HepG2 (cell line): Measurements from ENCODE around the gene DENND4B. TPM values are rescaled to one million over a fixed set of nuclear protein-coding genes. Genes with fewer than 3 reads are reported as not detected.

ENCODE experiments used
- FOSL2 ChIP-seq: sonication (generic); formaldehyde crosslinking; IDR thresholded peaks from 2 replicates; pipeline ENCODE4 v1.4.0; 2020; ENCODE audit warnings: missing genetic modification reagents
- FOXM1 ChIP-seq: sonication (generic); formaldehyde crosslinking; IDR thresholded peaks from 2 replicates; pipeline ENCODE4 v1.5.0; 2020; ENCODE audit warnings: missing genetic modification reagents
- HNRNPL ChIP-seq: fragments of 200-400 bp; formaldehyde crosslinking; IDR thresholded peaks from 2 replicates; pipeline ENCODE4 v1.6.1; 2017; ENCODE audit warnings: mild to moderate bottlenecking, low read depth, low read length
- HOXA5 ChIP-seq: sonication (generic); formaldehyde crosslinking; IDR thresholded peaks from 2 replicates; pipeline ENCODE4 v1.4.0; 2020; ENCODE audit warnings: missing genetic modification reagents
- IRX3 ChIP-seq: sonication (generic); formaldehyde crosslinking; IDR thresholded peaks from 2 replicates; pipeline ENCODE4 v1.8.1; 2023; ENCODE audit warnings: mild to moderate bottlenecking, low read depth, missing genetic modification reagents, borderline replicate concordance
- KMT2B ChIP-seq: IDR thresholded peaks from 2 replicates; pipeline ENCODE4 v1.6.1; 2016; ENCODE audit warnings: missing genetic modification reagents, missing compliant biosample characterization
- MED13 ChIP-seq: sonication (generic); formaldehyde crosslinking; IDR thresholded peaks from 2 replicates; pipeline ENCODE4 v1.5.0; 2020; ENCODE audit warnings: missing genetic modification reagents
- MTERF4 ChIP-seq: sonication (generic); formaldehyde crosslinking; IDR thresholded peaks from 2 replicates; pipeline ENCODE4 v1.8.0; 2023; ENCODE audit warnings: mild to moderate bottlenecking, missing genetic modification reagents
- REST ChIP-seq, 2 experiments: IDR thresholded peaks; 2 replicates each; pipeline ENCODE4 v1.6.1; 2011 to 2012; ENCODE audit warnings: low read length in 2 of 2, borderline replicate concordance in 1 of 2, low read depth in 1 of 2, mild to moderate bottlenecking in 1 of 2, moderate library complexity in 1 of 2
- REXO4 ChIP-seq: sonication (generic); formaldehyde crosslinking; IDR thresholded peaks from 2 replicates; pipeline ENCODE4 v1.8.0; 2022; ENCODE audit warnings: missing genetic modification reagents, mild to moderate bottlenecking, borderline replicate concordance
- SIX4 ChIP-seq: sonication (generic); formaldehyde crosslinking; IDR thresholded peaks from 2 replicates; pipeline ENCODE4 v1.4.0; 2020; ENCODE audit warnings: missing genetic modification reagents
- SUZ12 ChIP-seq: fragments of 150-350 bp; IDR thresholded peaks from 2 replicates; pipeline ENCODE4 v1.6.1; 2014; ENCODE audit warnings: low read depth, low read length
- ZBTB1 ChIP-seq: sonication (generic); formaldehyde crosslinking; IDR thresholded peaks from 2 replicates; pipeline ENCODE4 v1.4.0; 2020; ENCODE audit warnings: missing genetic modification reagents, borderline replicate concordance
- ZBTB7A ChIP-seq: sonication (generic); formaldehyde crosslinking; IDR thresholded peaks from 2 replicates; pipeline ENCODE4 v1.8.0; 2022; ENCODE audit warnings: mild to moderate bottlenecking, missing genetic modification reagents
- ZBTB7B ChIP-seq: sonication (generic); formaldehyde crosslinking; IDR thresholded peaks from 2 replicates; pipeline ENCODE4 v1.4.0; 2020; ENCODE audit warnings: missing genetic modification reagents
- ZC3H4 ChIP-seq: sonication (generic); formaldehyde crosslinking; IDR thresholded peaks from 2 replicates; pipeline ENCODE4 v1.4.0; 2020; ENCODE audit warnings: missing genetic modification reagents, borderline replicate concordance
- ZNF260 ChIP-seq: sonication (generic); formaldehyde crosslinking; IDR thresholded peaks from 2 replicates; pipeline ENCODE4 v1.4.0; 2020; ENCODE audit warnings: missing genetic modification reagents, low read depth, mild to moderate bottlenecking, borderline replicate concordance
- ZNF30 ChIP-seq: sonication (generic); formaldehyde crosslinking; IDR thresholded peaks from 2 replicates; pipeline ENCODE4 v1.5.0; 2020; ENCODE audit warnings: mild to moderate bottlenecking, missing genetic modification reagents
- ZNF687 ChIP-seq: sonication (generic); formaldehyde crosslinking; IDR thresholded peaks from 2 replicates; pipeline ENCODE4 v1.5.1; 2020; ENCODE audit warnings: mild to moderate bottlenecking, missing genetic modification reagents, moderate library complexity
- ZNF724P ChIP-seq: sonication (generic); formaldehyde crosslinking; IDR thresholded peaks from 2 replicates; pipeline ENCODE4 v1.8.0; 2022; ENCODE audit warnings: missing genetic modification reagents, borderline replicate concordance
- ZNF891 ChIP-seq: sonication (generic); formaldehyde crosslinking; IDR thresholded peaks from 2 replicates; pipeline ENCODE4 v1.5.0; 2020; ENCODE audit warnings: mild to moderate bottlenecking, missing genetic modification reagents
- polyA plus RNA-seq, 8 experiments: library from polyadenylated mRNA; depleted of rRNA in 3 of 8; stranded (reverse) in 7 of 8; unstranded in 1 of 8; fragments of >200 nt; fragmentation: Illumina TruSeq in 4 of 8; extraction: Trizol in 4 of 8; gene quantifications; 2 replicates each; pipeline versions ENCODE4 v1.2.1 to v1.2.3, GENCODE V29; 2011 to 2016; ENCODE audit warnings: low read depth in 4 of 8, missing spikeins in 1 of 8, mixed read lengths in 1 of 8; ENCODE audit not compliant: insufficient read depth in 1 of 8
- total RNA-seq, 5 experiments: library from RNA; depleted of rRNA; stranded (reverse); fragments of >200 nt; fragmentation: Illumina TruSeq; extraction: Trizol; gene quantifications; 2 replicates each; pipeline ENCODE4 v1.2.3, GENCODE V29; 2016; ENCODE audit warnings: low read depth in 1 of 5
- TF ChIP-seq, protein P1 (sequence below): sonication (generic); formaldehyde crosslinking; IDR thresholded peaks from 2 replicates; pipeline ENCODE4 v1.4.0; 2020; ENCODE audit warnings: mild to moderate bottlenecking, low read depth, missing genetic modification reagents

DENND4B gene
- total and polyA plus RNA-seq, 2 of the 13 experiments (the other 11 are each of a cell fraction or from before 2014, with no cell fraction given), result 15.1 to 20.3 TPM

DNA sequence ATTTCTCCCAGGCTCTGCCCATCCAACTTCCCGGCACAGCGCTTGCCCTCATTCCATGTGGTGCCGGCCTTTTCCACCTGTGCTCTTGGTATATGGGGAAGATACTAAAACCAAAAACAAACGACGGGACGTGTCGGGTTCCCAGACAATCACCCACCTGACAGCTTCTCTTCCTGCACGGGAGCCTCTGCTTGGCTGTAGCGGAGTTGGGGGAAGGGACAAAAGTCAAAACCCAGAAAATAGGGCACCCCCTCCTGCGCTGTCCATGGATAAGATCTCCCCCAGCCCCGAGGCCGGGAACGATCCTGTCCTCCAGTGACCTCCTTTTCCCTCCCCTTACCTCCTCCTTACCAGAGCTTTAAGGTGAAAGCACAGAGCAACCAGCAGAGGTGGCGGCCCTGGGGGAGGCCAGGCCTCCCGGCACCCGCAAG, 30.3 kb upstream of the DENND4B start (continued):
- TF ChIP-seq, protein P1, sequence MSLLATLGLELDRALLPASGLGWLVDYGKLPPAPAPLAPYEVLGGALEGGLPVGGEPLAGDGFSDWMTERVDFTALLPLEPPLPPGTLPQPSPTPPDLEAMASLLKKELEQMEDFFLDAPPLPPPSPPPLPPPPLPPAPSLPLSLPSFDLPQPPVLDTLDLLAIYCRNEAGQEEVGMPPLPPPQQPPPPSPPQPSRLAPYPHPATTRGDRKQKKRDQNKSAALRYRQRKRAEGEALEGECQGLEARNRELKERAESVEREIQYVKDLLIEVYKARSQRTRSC, result peak; percentile 50; the same call in 1 of the 2 replicates
- TF ChIP-seq ZBTB7B (no peak), MTERF4 (CRISPR knock-in tag) (no peak), HNRNPL (no peak), ZC3H4 (CRISPR knock-in tag) (no peak), KMT2B (CRISPR knock-in tag) (no peak), REXO4 (no peak), ZNF891 (CRISPR knock-in tag) (no peak), FOXM1 (no peak), IRX3 (CRISPR knock-in tag) (no peak), ZNF687 (CRISPR knock-in tag) (no peak), ZNF260 (CRISPR knock-in tag) (no peak), ZBTB7A (CRISPR knock-in tag) (peak; percentile 69; the same call in 1 of the 2 replicates), REST (IDR thresholded peaks at IDR 0.05; ENCODE audit: borderline replicate concordance in 1 of 2, low read depth in 1 of 2, low read length in 2 of 2) (no peak), MED13 (CRISPR knock-in tag) (peak; percentile 62; the same call in 1 of the 2 replicates), HOXA5 (CRISPR knock-in tag) (0 out of 2 replicates have a peak, but pooled peaks have one; percentile 59), SUZ12 (no peak), ZBTB1 (no peak), FOSL2 (CRISPR knock-in tag) (no peak), ZNF724P (CRISPR knock-in tag) (0 out of 2 replicates have a peak, but pooled peaks have one; percentile 86), SIX4 (peak; percentile 20; the same call in 1 of the 2 replicates), ZNF30 (CRISPR knock-in tag) (no peak)
